Panc1 (cell line): Measurements from ENCODE around the gene KIFBP. TPM values are rescaled to one million over a fixed set of nuclear protein-coding genes. Genes with fewer than 3 reads are reported as not detected.
"Not testable (repeated sequence)": the region's sequence is repeated elsewhere in the genome, so short reads cannot be mapped to it uniquely, and the experiment has no call there.

Experiments used
- ATAC-seq: fragments of 200-7000 bp; cut with Tn5 transposase; 2 replicates; pipeline ENCODE4 v1.9.1; 2020; ENCODE audit warnings: mild to moderate bottlenecking, moderate library complexity
- Bru-seq: library from RNA; stranded (reverse); fragments of 400-500 nt; gene quantifications from one replicate; lab custom pipeline; 2021; lab: Mats Ljungman, UMichigan
- BruChase-seq, 2 experiments: library from RNA; stranded (reverse); fragments of 400-500 nt; gene quantifications; one replicate each; lab custom pipeline; 2021; lab: Mats Ljungman, UMichigan
- BruUV-seq: library from RNA; stranded (reverse); fragments of 400-500 nt; replicated peaks from 2 replicates; lab custom pipeline; 2021; lab: Mats Ljungman, UMichigan
- CTCF ChIA-PET: fragments of 300-600 bp; sonication (Branson Sonifier 250); formaldehyde crosslinking; loops from one replicate; lab custom pipeline; 2022; ENCODE audit warnings: antibody characterized with exemption; lab: Charles Lee
- POLR2A ChIA-PET: fragments of 300-600 bp; sonication (Branson Sonifier 250); formaldehyde crosslinking; loops from one replicate; lab custom pipeline; 2022; ENCODE audit warnings: antibody characterized with exemption; lab: Charles Lee
- DNase-seq: peaks from one replicate; pipeline ENCODE4 v3.0.0-alpha.2; 2010; ENCODE audit warnings: low read depth, low spot score
- H3K27ac ChIP-seq: 2 replicates; pipeline ENCODE4 v1.5.1; 2011; ENCODE audit warnings: mild to moderate bottlenecking, low read length, inconsistent platforms
- H3K27me3 ChIP-seq: fragments of 200-500 bp; sonication (Bioruptor generic); 2 replicates; pipeline ENCODE4 v1.6.0; 2014; ENCODE audit warnings: low read length, inconsistent platforms; ENCODE audit not compliant: control insufficient read depth, insufficient read depth
- H3K36me3 ChIP-seq: fragments of 200-500 bp; sonication (Bioruptor generic); 2 replicates; pipeline ENCODE4 v1.5.1; 2014; ENCODE audit warnings: inconsistent platforms, mild to moderate bottlenecking, low read length, moderate library complexity; ENCODE audit not compliant: control insufficient read depth, insufficient read depth
- H3K4me1 ChIP-seq: 2 replicates; pipeline ENCODE4 v1.5.1; 2011; ENCODE audit warnings: inconsistent platforms, mild to moderate bottlenecking, low read length, moderate library complexity; ENCODE audit not compliant: control insufficient read depth, insufficient read depth
- H3K4me3 ChIP-seq, 2 experiments: 2 replicates each; pipeline ENCODE4 v1.5.1; 2011 to 2012; ENCODE audit warnings: low read depth in 2 of 2, low read length in 2 of 2, mild to moderate bottlenecking in 2 of 2, inconsistent platforms in 1 of 2, moderate library complexity in 1 of 2
- H3K9me3 ChIP-seq: fragments of 200-500 bp; sonication (Bioruptor generic); 2 replicates; pipeline ENCODE4 v1.5.1; 2014; ENCODE audit warnings: low read depth, mild to moderate bottlenecking, inconsistent platforms, low read length, moderate library complexity; ENCODE audit not compliant: control insufficient read depth, insufficient read depth
- CTCF ChIP-seq: fragments of 450-650 bp; IDR thresholded peaks from 2 replicates; pipeline ENCODE4 v1.5.1; 2017; ENCODE audit warnings: mild to moderate bottlenecking
- POLR2AphosphoS5 ChIP-seq: IDR thresholded peaks from 2 replicates; pipeline ENCODE4 v1.6.1; 2012; ENCODE audit warnings: mild to moderate bottlenecking, low read depth, low read length, moderate library complexity
- SIN3A ChIP-seq: IDR thresholded peaks from 2 replicates; pipeline ENCODE4 v1.6.1; 2012; ENCODE audit warnings: low read depth, mild to moderate bottlenecking, low read length, moderate library complexity, borderline replicate concordance; ENCODE audit not compliant: insufficient read depth
- TCF7L2 ChIP-seq: IDR thresholded peaks from 2 replicates; pipeline ENCODE4 v1.6.1; 2011; ENCODE audit warnings: mild to moderate bottlenecking, low read depth, low read length, inconsistent platforms
- in situ Hi-C: cut with HindIII; loops from 2 replicates; pipeline ENCODE4 v1.10.0; 2016; ENCODE audit warnings: low sequenced_read_pairs, low pct_unique_long_range_greater_than_20kb
- intact Hi-C: fragments of 100-400 bp; cut with micrococcal nuclease; formaldehyde crosslinking; loops from one replicate; pipeline ENCODE4 v1.10.0; 2022; ENCODE audit not compliant: unreplicated experiment
- long read RNA-seq: library from polyadenylated mRNA; unstranded; transcript quantifications from one replicate; pipeline ENCODE4 v2.0.0, GENCODE V29; 2021; ENCODE audit not compliant: unreplicated experiment
- polyA plus RNA-seq: library from polyadenylated mRNA; unstranded; fragments of >200 nt; gene quantifications from one replicate; pipeline ENCODE4 v1.2.1, GENCODE V29; 2012; ENCODE audit warnings: missing spikeins; ENCODE audit not compliant: insufficient read length
- total RNA-seq: library from RNA; stranded (reverse); gene quantifications from one replicate; pipeline ENCODE4 v1.2.1, GENCODE V29; 2021; ENCODE audit not compliant: unreplicated experiment
- TF ChIP-seq, protein P1 (sequence below), 2 experiments: IDR thresholded peaks; 2 replicates each; pipeline ENCODE4 v1.6.1; 2011 to 2012; ENCODE audit warnings: low read depth in 2 of 2, control low read depth in 1 of 2, low read length in 1 of 2, mild to moderate bottlenecking in 1 of 2, moderate library complexity in 1 of 2; ENCODE audit not compliant: insufficient read depth in 1 of 2

The KIFBP gene
- 45.9 TPM for total RNA-seq
- 35.1 TPM for polyA plus RNA-seq
- percentile 78 among the genes with signal in this experiment for Bru-seq, nascent RNA
- percentile 80 among the genes with signal in this experiment for BruChase-seq, experiment 1, labeled RNA remaining after a 2-hour chase
- percentile 87 among the genes with signal in this experiment for BruChase-seq, experiment 2, labeled RNA remaining after a 6-hour chase
- long read RNA-seq, transcript KIF1BP-201 (7 exons, 2,544 nt), result major isoform, 124 of 140 reads
- long read RNA-seq, partial matches to known transcripts, result 1 of 140 reads
- long read RNA-seq, other reads (novel, unspliced or antisense), result 12 of 140 reads

GRCh38 chr10:68988530-68989316, at the start of gene KIFBP:
Gene KIFBP, plus strand, starts transcription at chr10:68988803. Its CDS starts 30 bp downstream, at chr10:68988833.
- DNase-seq (peak; percentile 97), ATAC-seq (peak; percentile 93)
- H3K27ac ChIP-seq, result peak within 1 kb of the TSS; percentile 84
- peaks cover 17% of the 10 kb centered on the region for H3K4me1 ChIP-seq
- peaks cover 17% of the 10 kb centered on the region; the same call in 1 of the 2 replicates for H3K36me3 ChIP-seq
- TF ChIP-seq, protein P1, sequence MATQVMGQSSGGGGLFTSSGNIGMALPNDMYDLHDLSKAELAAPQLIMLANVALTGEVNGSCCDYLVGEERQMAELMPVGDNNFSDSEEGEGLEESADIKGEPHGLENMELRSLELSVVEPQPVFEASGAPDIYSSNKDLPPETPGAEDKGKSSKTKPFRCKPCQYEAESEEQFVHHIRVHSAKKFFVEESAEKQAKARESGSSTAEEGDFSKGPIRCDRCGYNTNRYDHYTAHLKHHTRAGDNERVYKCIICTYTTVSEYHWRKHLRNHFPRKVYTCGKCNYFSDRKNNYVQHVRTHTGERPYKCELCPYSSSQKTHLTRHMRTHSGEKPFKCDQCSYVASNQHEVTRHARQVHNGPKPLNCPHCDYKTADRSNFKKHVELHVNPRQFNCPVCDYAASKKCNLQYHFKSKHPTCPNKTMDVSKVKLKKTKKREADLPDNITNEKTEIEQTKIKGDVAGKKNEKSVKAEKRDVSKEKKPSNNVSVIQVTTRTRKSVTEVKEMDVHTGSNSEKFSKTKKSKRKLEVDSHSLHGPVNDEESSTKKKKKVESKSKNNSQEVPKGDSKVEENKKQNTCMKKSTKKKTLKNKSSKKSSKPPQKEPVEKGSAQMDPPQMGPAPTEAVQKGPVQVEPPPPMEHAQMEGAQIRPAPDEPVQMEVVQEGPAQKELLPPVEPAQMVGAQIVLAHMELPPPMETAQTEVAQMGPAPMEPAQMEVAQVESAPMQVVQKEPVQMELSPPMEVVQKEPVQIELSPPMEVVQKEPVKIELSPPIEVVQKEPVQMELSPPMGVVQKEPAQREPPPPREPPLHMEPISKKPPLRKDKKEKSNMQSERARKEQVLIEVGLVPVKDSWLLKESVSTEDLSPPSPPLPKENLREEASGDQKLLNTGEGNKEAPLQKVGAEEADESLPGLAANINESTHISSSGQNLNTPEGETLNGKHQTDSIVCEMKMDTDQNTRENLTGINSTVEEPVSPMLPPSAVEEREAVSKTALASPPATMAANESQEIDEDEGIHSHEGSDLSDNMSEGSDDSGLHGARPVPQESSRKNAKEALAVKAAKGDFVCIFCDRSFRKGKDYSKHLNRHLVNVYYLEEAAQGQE (IDR thresholded peaks at IDR 0.05; ENCODE audit: insufficient read depth in 1 of 2, low read depth in 2 of 2, low read length in 1 of 2), result 0 out of 4 replicates have a peak, but pooled peaks of 1 of the 2 experiments have one; percentile 41
- TF ChIP-seq SIN3A (peak; percentile 68; the same call in 1 of the 2 replicates), CTCF (peak; percentile 75), POLR2AphosphoS5 (peak; percentile 84), TCF7L2 (no peak)
- H3K4me3 ChIP-seq, result peak within 1 kb of the TSS; percentile 72 to 86
- TSS peak; percentile 65 for BruUV-seq
- POLR2A ChIA-PET, result no interaction called here
- no peaks in the 10 kb centered on the region for H3K27me3 ChIP-seq
- H3K9me3 ChIP-seq, result no peaks in the 10 kb centered on the region
- CTCF ChIA-PET, result interaction anchor here (0.6 kb wide), 1 partner anchor 105 kb away, joined by 3 read pairs; no protein-coding TSS in a partner anchor
- in situ Hi-C loops, result no loop called here
- intact Hi-C loops, result no loop called here

DNA sequence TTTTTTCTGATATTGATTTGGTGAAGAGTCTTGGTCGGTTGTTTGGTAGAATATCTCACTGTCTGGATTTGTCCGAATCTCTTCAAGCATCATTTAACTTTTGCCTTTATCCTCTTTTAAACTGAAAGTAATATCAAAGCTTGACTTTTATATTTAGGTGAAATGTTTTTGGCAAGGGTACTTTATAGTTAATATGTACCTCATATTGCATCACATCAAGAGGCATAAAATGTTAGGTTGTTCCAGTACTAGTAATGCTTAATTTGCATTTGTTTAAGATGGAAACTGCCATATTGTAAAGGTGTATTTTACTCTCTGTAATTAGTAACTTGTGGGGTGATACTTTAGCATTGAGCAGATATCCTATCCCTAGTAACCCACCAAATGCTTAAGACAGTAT, 49.7 kb upstream of the KIFBP start:
- intact Hi-C loops, result no loop called here
- TF ChIP-seq SIN3A (no peak), CTCF (no peak), POLR2AphosphoS5 (no peak), TCF7L2 (no peak)
- TF ChIP-seq, protein P1 (IDR thresholded peaks at IDR 0.05; ENCODE audit: insufficient read depth in 1 of 2, low read depth in 2 of 2, low read length in 1 of 2), result no peak
- POLR2A ChIA-PET, result no interaction called here
- H3K9me3 ChIP-seq, result no peaks in the 10 kb centered on the region
- H3K4me1 ChIP-seq, result no peaks in the 10 kb centered on the region
- no peak overlapping the region for H3K27ac ChIP-seq
- H3K36me3 ChIP-seq, result peaks cover 27% of the 10 kb centered on the region
- no TSS peak for BruUV-seq
- ATAC-seq (no peak), DNase-seq (no peak)
- no peak overlapping the region for H3K4me3 ChIP-seq
- CTCF ChIA-PET, result no interaction called here
- in situ Hi-C loops, result no loop called here
- no peaks in the 10 kb centered on the region for H3K27me3 ChIP-seq

- H3K4me3 ChIP-seq, H3K27ac ChIP-seq, BruUV-seq, ATAC-seq, H3K27me3 ChIP-seq, H3K4me1 ChIP-seq, H3K9me3 ChIP-seq, DNase-seq, intact Hi-C loops, POLR2A ChIA-PET, in situ Hi-C loops: not testable (repeated sequence)
- CTCF ChIA-PET, result interaction anchor here (0.6 kb wide), 2 partner anchors 15 to 43 kb away, joined by 3 to 6 read pairs; partner anchors contain the start of gene DDX21
- H3K36me3 ChIP-seq, result peaks cover 15% of the 10 kb centered on the region
Observed at GRCh38 chr10:68940917-68941316, 47.7 kb upstream of the KIFBP start.
